GM19455 (cell line): Measurements from ENCODE around the gene GJB2.

Source experiments
- ATAC-seq: cut with Tn5 transposase; IDR thresholded peaks from one replicate; pipeline ENCODE4 v1.9.1; 2021; ENCODE audit not compliant: unreplicated experiment

Gene GJB2

GRCh38 chr13:20192836-20193161 is at the start of gene GJB2:
Gene GJB2, minus strand, starts transcription at chr13:20192938. Its CDS starts 3,357 bp downstream, at chr13:20189581.
- ATAC-seq = no peak

DNA sequence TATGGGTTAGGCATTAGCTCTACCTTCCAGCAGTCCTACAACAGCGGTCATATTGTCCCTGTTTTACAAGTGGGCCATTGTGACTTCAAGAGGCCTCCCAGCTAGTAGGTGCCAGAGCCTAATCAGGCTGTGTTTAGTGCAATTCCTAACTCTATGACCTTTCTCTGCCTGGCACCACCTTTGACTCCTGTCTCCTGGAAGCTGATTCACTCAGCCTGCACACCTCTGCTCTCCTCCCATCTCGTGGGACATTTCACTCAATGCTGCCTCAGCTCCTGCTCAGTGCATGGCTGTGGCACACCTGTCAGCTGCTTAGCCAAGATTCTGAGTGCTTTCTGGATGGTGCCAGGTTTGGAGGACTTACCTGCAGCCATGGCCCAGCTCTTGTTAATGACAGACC is 48.9 kb upstream of the GJB2 start:
- ATAC-seq = no peak

GRCh38 chr13:20239748-20240147 is 47.0 kb upstream of the GJB2 start:
- ATAC-seq = no peak

GRCh38 chr13:20232556-20233277 is 40.0 kb upstream of the GJB2 start:
- no peak for ATAC-seq

GRCh38 chr13:20231839-20232555 is 39.3 kb upstream of the GJB2 start, which contains the start of gene GJB6:
Gene GJB6, minus strand, starts transcription at chr13:20232319. Its CDS starts 8,839 bp downstream, at chr13:20223480.
- ATAC-seq = no peak

DNA sequence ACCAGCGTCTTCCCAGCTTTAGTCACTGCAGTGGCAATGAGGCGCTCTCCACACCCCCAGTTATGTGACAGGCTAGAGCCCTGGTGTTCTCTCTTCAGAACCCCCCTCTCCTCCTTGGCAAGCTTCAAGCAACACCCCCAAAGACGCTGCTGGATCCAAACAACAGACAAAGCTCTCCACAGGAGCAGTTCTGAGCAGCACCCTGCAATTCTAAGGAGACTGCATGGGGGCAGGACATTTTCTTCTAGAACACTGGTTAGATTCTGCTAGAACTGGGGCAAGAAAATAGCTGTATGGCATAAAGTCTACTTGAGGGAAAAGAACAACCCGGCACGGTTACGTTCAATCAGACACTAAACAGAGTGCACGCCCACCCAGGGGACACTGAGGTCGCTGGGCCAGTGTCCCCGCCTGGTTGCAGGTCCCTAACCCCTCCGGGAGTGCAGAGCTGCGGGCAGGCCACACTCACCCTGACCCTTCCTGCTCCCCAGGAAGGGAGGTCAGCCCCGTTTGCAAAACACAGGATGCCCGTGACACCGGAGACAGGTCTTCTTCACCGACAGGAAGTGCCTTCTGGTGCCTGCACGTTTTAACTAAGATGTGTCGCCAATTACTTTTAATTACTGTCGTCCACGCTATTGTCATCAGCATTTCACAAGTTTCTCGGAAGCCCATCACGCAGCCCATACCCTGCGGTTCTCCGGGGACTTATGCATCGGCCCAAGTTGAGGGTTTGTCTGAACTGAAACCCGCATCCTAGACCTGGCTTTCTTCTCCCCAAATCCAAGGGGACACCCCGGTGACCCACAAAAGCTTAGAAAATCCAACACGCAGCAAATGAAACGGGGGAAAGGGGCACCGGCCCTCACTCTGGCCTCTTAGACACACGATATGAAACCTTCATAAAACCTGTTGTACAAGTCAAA is 38.4 kb upstream of the GJB2 start:
- ATAC-seq = no peak

DNA sequence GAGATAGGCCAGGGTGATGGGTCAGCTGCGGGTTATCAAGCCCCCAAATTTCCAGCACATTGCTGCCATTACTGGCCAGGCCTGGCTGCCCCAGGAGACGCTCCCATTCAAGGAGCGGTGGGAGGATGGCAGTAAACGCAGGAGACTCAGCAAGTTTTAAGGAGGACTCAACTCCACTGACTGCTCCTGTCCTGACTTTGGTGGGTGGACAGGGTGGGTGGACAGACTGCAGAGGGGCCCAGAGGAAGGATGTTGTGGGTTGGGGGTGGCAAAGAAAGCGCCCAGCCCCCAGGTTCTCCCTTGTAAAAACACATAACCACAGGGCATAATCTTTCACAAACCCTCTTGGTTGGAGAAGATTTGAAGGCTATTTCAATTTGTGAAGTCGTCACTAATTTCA is 35.0 kb upstream of the GJB2 start:
- ATAC-seq = no peak

- no peak for ATAC-seq
Observed at GRCh38 chr13:20227288-20227687, 34.5 kb upstream of the GJB2 start.

DNA sequence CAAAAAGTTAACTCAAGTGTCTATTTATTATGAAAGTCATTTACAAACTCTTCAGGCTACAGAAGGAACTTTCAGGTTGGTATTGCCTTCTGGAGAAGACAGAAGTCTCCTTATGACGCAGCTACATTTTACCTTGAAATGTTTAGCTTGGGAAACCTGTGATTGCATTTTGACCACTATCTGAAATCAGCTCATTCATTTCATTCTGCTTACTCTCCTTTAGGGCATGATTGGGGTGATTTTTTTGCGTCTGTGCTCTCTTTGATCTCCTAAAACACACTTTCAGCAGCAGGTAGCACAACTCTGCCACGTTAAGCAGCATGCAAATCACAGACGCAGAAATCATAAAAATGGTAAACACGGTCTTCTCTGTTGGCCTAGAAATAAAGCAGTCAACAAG is 29.8 kb upstream of the GJB2 start:
- no peak for ATAC-seq

GRCh38 chr13:20221772-20222171 is 29.0 kb upstream of the GJB2 start:
- ATAC-seq = no peak

GRCh38 chr13:20219577-20219976 is 26.8 kb upstream of the GJB2 start:
- ATAC-seq = peak; percentile 90

DNA sequence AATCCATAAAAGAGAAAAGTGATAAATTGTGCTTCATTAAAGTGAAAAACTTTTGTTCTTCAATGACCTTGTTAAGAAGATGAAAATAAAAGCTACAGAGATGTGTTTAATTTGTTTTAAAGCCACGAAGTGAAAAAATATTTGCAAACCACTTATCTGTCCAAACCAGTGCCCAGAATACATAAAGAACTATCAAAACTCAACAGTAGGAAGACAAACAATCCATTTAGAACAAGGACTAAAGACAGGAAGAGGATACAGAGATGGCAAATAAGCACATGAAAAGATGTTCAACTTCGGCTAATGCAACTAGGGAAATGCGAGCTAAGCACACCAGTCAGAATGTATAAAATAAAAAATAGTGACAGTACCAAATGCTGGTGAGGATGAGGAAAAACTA is 24.4 kb upstream of the GJB2 start:
- ATAC-seq = no peak

DNA sequence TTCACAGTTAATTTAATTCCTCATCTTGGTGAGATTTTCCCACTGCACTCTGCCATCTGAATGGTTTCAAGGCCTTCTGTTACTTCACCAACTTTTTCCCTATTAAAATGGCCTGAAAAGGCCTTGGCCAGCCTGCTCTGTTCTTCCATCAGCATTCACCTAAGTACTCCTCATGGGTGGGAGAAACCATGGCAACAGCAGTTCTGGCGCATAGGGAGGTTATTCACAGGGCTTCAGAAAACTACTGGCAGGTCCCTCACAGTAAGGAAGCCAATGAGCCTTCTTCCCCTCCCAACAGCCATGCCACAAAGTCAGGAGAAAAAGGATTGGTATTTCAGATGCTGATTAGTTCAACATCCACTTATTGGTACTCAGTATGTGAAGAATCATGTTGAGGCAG is 17.2 kb upstream of the GJB2 start:
- no peak for ATAC-seq

- no peak for ATAC-seq
Observed at GRCh38 chr13:20206698-20207235, 14.0 kb upstream of the GJB2 start.

GRCh38 chr13:20206065-20206697 is 13.4 kb upstream of the GJB2 start:
- no peak for ATAC-seq

- ATAC-seq = no peak
Observed at GRCh38 chr13:20198781-20199180, 6.0 kb upstream of the GJB2 start.

DNA sequence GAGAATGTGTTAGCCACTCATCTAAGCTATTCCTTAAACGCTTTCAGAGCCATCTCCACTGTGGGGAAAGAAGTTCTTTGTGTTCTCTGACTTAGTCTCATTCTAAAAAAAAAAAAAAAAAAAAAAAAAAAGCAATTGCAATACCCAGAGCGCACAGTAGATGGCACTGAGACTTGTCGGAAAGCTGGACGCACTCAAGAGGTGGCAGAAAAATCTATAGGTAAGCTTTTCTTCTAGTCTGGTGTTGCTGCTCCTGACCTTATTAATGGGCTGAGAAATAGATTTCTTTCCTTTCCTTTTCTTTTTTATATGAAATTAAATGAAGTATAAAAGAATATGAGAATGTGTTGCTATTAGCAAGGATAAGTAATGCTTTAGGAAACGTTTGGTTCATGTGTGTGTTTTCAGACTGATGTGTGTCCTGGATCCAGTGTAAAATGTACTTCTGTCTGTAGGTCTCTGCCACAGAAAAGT is 4.7 kb upstream of the GJB2 start:
- no peak for ATAC-seq

DNA sequence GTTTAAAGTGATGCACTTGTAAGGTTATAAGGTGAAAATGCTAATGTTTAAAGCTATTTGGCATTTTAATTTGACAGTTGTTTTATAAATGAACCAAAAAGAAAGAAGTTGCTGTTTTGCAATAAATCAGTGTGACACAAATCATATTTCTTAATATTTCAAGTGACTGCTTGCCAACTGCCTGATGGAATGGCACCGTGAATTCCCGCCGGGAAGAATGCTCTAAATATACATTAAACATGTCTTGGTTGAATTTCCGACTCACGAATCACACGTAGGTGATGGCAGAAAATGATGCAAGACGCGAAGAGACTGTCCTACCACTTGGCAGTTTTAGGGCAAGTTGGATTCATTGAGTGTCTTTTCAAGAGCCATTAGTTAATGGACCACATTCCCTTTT is 3.1 kb upstream of the GJB2 start:
- no peak for ATAC-seq

- no peak for ATAC-seq
Observed at GRCh38 chr13:20193907-20194631, 1.3 kb upstream of the GJB2 start.
